Osteocyte (in vitro differentiated cells): ENCODE measurements around the gene UBE2J1. TPM values are rescaled to one million over a fixed set of nuclear protein-coding genes. Genes with fewer than 3 reads are reported as not detected.

Source experiments
- DNase-seq: peaks from one replicate; pipeline ENCODE4 v3.0.0; 2021; ENCODE audit warnings: mixed read lengths; ENCODE audit not compliant: unreplicated experiment; ENCODE audit errors: extremely low spot score
- H3K27ac Mint-ChIP-seq: one replicate; pipeline ENCODE4 v1.8.0; 2021; ENCODE audit warnings: mild to moderate bottlenecking, mixed read lengths; ENCODE audit not compliant: unreplicated experiment
- H3K27me3 Mint-ChIP-seq: one replicate; pipeline ENCODE4 v1.8.0; 2021; ENCODE audit warnings: mixed read lengths; ENCODE audit not compliant: unreplicated experiment
- H3K36me3 Mint-ChIP-seq: one replicate; pipeline ENCODE4 v1.8.0; 2021; ENCODE audit warnings: mixed read lengths; ENCODE audit not compliant: unreplicated experiment
- H3K4me1 Mint-ChIP-seq: one replicate; pipeline ENCODE4 v1.8.0; 2021; ENCODE audit warnings: mixed read lengths; ENCODE audit not compliant: unreplicated experiment
- H3K4me3 Mint-ChIP-seq: one replicate; pipeline ENCODE4 v1.8.0; 2021; ENCODE audit warnings: mild to moderate bottlenecking, moderate library complexity, mixed read lengths; ENCODE audit not compliant: unreplicated experiment
- H3K9me3 Mint-ChIP-seq: one replicate; pipeline ENCODE4 v1.8.0; 2021; ENCODE audit warnings: mixed read lengths; ENCODE audit not compliant: unreplicated experiment
- CTCF ChIP-seq: fragments of 200-600 bp; sonication (generic); IDR thresholded peaks from 2 replicates; pipeline ENCODE4 v1.5.0; 2021; ENCODE audit warnings: antibody characterized with exemption, mild to moderate bottlenecking, moderate library complexity
- total RNA-seq: library from RNA; stranded (reverse); gene quantifications from 2 replicates; pipeline ENCODE4 v1.2.1, GENCODE V29; 2021

Gene UBE2J1
- total RNA-seq, 1 donor from 2014 or later, result 39.6 TPM

DNA sequence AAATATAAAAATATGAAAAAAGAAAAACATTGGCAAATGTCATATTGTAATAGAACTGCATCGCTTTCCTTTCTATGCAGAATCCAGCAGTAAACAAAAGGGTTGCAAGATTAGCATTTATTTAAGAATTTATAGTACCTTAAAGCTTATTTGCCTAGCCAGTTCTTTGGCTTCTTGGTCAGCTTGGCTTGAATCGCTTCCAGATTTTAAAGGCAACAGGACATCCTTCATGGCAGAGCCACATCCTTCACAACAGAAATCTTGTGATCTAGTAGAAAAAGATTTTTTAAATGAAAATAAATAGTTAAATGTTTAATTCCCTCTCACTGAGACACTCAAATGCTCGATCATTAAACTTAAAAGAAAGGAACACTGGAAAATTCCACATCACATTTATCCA, 17.4 kb downstream of the UBE2J1 start:
- no peak for DNase-seq
- Mint-ChIP-seq H3K4me1 (no peaks in the 10 kb centered on the region), H3K36me3 (peaks cover 40% of the 10 kb centered on the region)

DNA sequence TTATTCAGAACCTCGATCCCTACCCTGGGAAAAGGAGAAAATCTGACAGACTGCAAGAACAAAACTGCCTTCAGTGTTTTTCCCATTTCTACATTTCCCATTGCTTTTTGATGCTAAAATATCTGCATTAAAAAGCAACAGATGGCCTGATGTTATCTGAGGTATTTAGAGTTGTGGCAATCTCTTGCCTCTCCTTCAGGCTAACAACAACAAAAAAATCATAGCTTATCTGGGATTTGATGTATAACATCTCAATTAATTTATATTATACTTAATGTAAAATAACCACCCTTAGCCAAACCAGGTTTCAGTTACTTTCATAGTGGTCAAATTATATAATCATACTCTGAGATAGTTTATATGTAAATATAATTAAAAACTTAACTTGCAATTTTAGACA, 21.6 kb downstream of the UBE2J1 start:
- TF ChIP-seq CTCF, result no peak
- Mint-ChIP-seq H3K36me3 (peaks cover 43% of the 10 kb centered on the region), H3K4me3 (no peak overlapping the region), H3K9me3 (no peaks in the 10 kb centered on the region), H3K27me3 (no peaks in the 10 kb centered on the region), H3K4me1 (no peaks in the 10 kb centered on the region), H3K27ac (no peak overlapping the region)
- DNase-seq, result no peak

More for the DNA sequence above, 17.4 kb downstream of the UBE2J1 start:
- H3K27me3 Mint-ChIP-seq, result no peaks in the 10 kb centered on the region
- H3K4me3 Mint-ChIP-seq, result no peak overlapping the region
- H3K27ac Mint-ChIP-seq, result no peak overlapping the region
- TF ChIP-seq CTCF, result no peak
- H3K9me3 Mint-ChIP-seq, result no peaks in the 10 kb centered on the region

DNA sequence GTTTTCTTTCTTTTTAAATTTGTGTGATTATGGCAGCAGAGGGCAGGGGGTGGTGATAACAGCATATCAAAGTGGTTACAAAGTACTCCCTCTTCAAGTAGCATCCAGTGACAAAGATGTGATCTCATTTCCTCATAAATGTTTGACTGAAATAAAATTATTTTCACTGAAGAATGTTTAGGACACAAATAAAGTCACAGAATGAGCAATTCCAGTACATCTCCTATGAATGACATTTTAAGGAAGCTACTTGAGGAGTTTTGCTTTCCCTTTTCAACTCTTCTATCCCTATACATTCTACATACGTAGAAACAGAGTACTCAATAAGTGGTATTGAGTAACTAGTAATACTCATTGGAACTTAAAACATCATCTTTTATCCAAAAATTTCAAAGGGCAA, 23.5 kb downstream of the UBE2J1 start:
- TF ChIP-seq CTCF, result no peak

GRCh38 chr6:89324304-89324703, 28.2 kb downstream of the UBE2J1 start:
- Mint-ChIP-seq H3K36me3 (peaks cover 41% of the 10 kb centered on the region), H3K27me3 (no peaks in the 10 kb centered on the region), H3K4me3 (no peak overlapping the region), H3K4me1 (no peaks in the 10 kb centered on the region), H3K27ac (no peak overlapping the region), H3K9me3 (peaks cover 10% of the 10 kb centered on the region)
- DNase-seq, result no peak
- TF ChIP-seq CTCF, result no peak

More for the DNA sequence above, 23.5 kb downstream of the UBE2J1 start:
- Mint-ChIP-seq H3K27me3 (no peaks in the 10 kb centered on the region), H3K4me3 (no peak overlapping the region), H3K36me3 (peaks cover 40% of the 10 kb centered on the region), H3K27ac (no peak overlapping the region), H3K4me1 (no peaks in the 10 kb centered on the region), H3K9me3 (no peaks in the 10 kb centered on the region)
- DNase-seq, result no peak

DNA sequence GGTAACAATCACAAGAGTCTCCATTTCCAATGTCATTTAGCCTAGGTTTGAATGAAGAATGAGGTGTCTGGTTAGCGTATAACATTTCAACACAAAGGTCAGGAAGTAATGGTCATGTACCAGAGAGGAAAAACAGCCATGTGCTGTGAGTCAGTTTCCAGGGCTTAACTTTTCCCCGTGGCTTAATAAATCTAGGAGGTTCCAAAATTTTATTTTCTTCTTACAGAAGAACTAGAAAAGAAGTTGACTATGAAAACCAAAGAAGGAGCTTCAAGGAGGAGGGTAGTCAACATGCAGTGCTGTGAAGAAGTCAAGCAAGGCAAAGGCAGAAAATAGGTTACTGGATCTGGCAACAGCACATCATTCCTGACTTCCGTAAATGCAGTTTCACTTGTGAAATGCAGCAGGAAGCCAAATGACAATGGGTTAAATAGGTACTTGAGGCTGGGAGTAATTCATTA, 29.0 kb downstream of the UBE2J1 start:
- no peak for DNase-seq
- H3K36me3 Mint-ChIP-seq, result peaks cover 33% of the 10 kb centered on the region

More for the DNA sequence above, 29.0 kb downstream of the UBE2J1 start:
- TF ChIP-seq CTCF, result no peak
- H3K27ac Mint-ChIP-seq, result no peak overlapping the region
- no peaks in the 10 kb centered on the region for H3K27me3 Mint-ChIP-seq
- H3K4me1 Mint-ChIP-seq, result no peaks in the 10 kb centered on the region
- H3K4me3 Mint-ChIP-seq, result no peak overlapping the region
- peaks cover 10% of the 10 kb centered on the region for H3K9me3 Mint-ChIP-seq
